HepG2 (cell line): ENCODE results near the gene CDK7. TPM values are rescaled to one million over a fixed set of nuclear protein-coding genes. Genes with fewer than 3 reads are reported as not detected.

Experiments
- ATAC-seq: fragments of 200-7000 bp; cut with Tn5 transposase; 3 replicates; pipeline ENCODE4 v1.9.1; 2020; ENCODE audit warnings: mild to moderate bottlenecking, moderate library complexity
- BruUV-seq: library from RNA; stranded (reverse); fragments of 400-500 nt; replicated peaks from 2 replicates; lab custom pipeline; 2021; lab: Mats Ljungman, UMichigan
- CTCF ChIA-PET: fragments of 300-600 bp; formaldehyde crosslinking; extraction: SDS; loops from one replicate; lab custom pipeline; 2021; ENCODE audit warnings: low total read pairs, inconsistent platforms, low intra/inter-chr PET ratio; lab: Yijun Ruan, JAX
- POLR2A ChIA-PET: fragments of 350-600 bp; sonication (Branson Sonifier 250); formaldehyde crosslinking; loops from one replicate; lab custom pipeline; 2020; ENCODE audit warnings: antibody characterized with exemption, inconsistent platforms; lab: Yijun Ruan, JAX
- DNase-seq: peaks from one replicate; pipeline ENCODE4 v3.0.0-alpha.2; 2015; ENCODE audit warnings: low spot score
- FAIRE-seq: peaks from 3 replicates; lab custom pipeline; 2011; peaks lifted over from hg19 to GRCh38; lab: Jason Lieb, UNC
- H2AFZ ChIP-seq: one replicate; pipeline ENCODE4 v1.6.1; 2011; ENCODE audit warnings: low read length, inconsistent platforms
- H3K27ac ChIP-seq: fragments of 300-600 bp; 3 replicates; pipeline ENCODE4 v1.8.0; 2011; ENCODE audit warnings: mixed run types, mild to moderate bottlenecking, mixed read lengths, low read length, inconsistent platforms; ENCODE audit not compliant: insufficient read depth; ENCODE audit errors: extremely low read length
- H3K27me3 ChIP-seq, 2 experiments: fragments of 200-600 bp in 1 of 2; 2 replicates in 1 of 2; 3 replicates in 1 of 2; pipeline versions ENCODE4 v1.6.0 to v1.8.0; 2011; ENCODE audit warnings: low read length in 2 of 2, mild to moderate bottlenecking in 2 of 2, moderate library complexity in 2 of 2, inconsistent platforms in 1 of 2; ENCODE audit not compliant: insufficient read depth in 2 of 2, control insufficient read depth in 1 of 2
- H3K36me3 ChIP-seq, 2 experiments: fragments of 200-600 bp in 1 of 2; replicated peaks in 1 of 2; 2 replicates in 1 of 2; 3 replicates in 1 of 2; pipeline versions ENCODE4 v1.5.1 to v1.8.0; 2011; ENCODE audit warnings: low read length in 2 of 2, inconsistent platforms in 1 of 2; ENCODE audit not compliant: insufficient read depth in 2 of 2, control insufficient read depth in 1 of 2
- H3K4me1 ChIP-seq: 2 replicates; pipeline ENCODE4 v1.5.1; 2012; ENCODE audit warnings: low read length, inconsistent platforms; ENCODE audit not compliant: insufficient read depth
- H3K4me2 ChIP-seq: 2 replicates; pipeline ENCODE4 v1.6.0; 2011; ENCODE audit warnings: low read depth, low read length, inconsistent platforms
- H3K4me3 ChIP-seq, 3 experiments: fragments of 200-600 bp in 1 of 3; sonication (generic), shearing (Covaris generic) in 1 of 3; replicated peaks in 1 of 3; 2 replicates each; pipeline ENCODE4 v1.5.1; 2011 to 2016; ENCODE audit warnings: low read length in 3 of 3, inconsistent platforms in 2 of 3, low read depth in 2 of 3, mild to moderate bottlenecking in 2 of 3, control low read depth in 1 of 3, mixed read lengths in 1 of 3; ENCODE audit not compliant: insufficient read depth in 1 of 3
- H3K79me2 ChIP-seq: one replicate; pipeline ENCODE4 v1.6.1; 2011; ENCODE audit warnings: low read length, inconsistent platforms; ENCODE audit not compliant: insufficient read depth
- H3K9ac ChIP-seq: 2 replicates; pipeline ENCODE4 v1.6.0; 2011; ENCODE audit warnings: mild to moderate bottlenecking, low read depth, low read length, inconsistent platforms; ENCODE audit not compliant: insufficient read depth
- H3K9me3 ChIP-seq: 2 replicates; pipeline ENCODE4 v1.5.1; 2012; ENCODE audit warnings: mild to moderate bottlenecking, low read length
- H4K20me1 ChIP-seq: 2 replicates; pipeline ENCODE4 v1.6.0; 2011; ENCODE audit warnings: inconsistent platforms, mild to moderate bottlenecking, low read length, moderate library complexity; ENCODE audit not compliant: insufficient read depth
- ADNP ChIP-seq: sonication (generic); formaldehyde crosslinking; IDR thresholded peaks from 2 replicates; pipeline ENCODE4 v1.4.0; 2020; ENCODE audit warnings: missing genetic modification reagents
- CSRNP2 ChIP-seq: sonication (generic); formaldehyde crosslinking; conservative IDR thresholded peaks from 2 replicates; pipeline ENCODE4 v1.8.0; 2022; ENCODE audit warnings: low read depth, missing genetic modification reagents
- PAXIP1 ChIP-seq: sonication (generic); formaldehyde crosslinking; conservative IDR thresholded peaks from 2 replicates; pipeline ENCODE4 v1.4.0; 2020; ENCODE audit warnings: mild to moderate bottlenecking, missing genetic modification reagents, moderate library complexity
- ZBTB33 ChIP-seq: sonication (generic); formaldehyde crosslinking; IDR thresholded peaks from 2 replicates; pipeline ENCODE4 v1.4.0; 2020; ENCODE audit warnings: missing genetic modification reagents
- ZNF879 ChIP-seq: sonication (generic); formaldehyde crosslinking; IDR thresholded peaks from 2 replicates; pipeline ENCODE4 v1.8.1; 2023; ENCODE audit warnings: missing genetic modification reagents
- WGBS: methylation state at CpG from one replicate; pipeline ENCODE4 v1.1.6; 2017; ENCODE audit warnings: low lambda C conversion rate; 5-methylcytosine and 5-hydroxymethylcytosine counted together
- in situ Hi-C: cut with HindIII; loops from 2 replicates; pipeline ENCODE4 v1.10.0; 2017; ENCODE audit warnings: low pct_unique_long_range_greater_than_20kb; ENCODE audit not compliant: extremely low pct_ligation_motif_present
- intact Hi-C: fragments of 100-400 bp; cut with micrococcal nuclease; formaldehyde crosslinking; loops from one replicate; pipeline ENCODE4 v1.10.0; 2022; ENCODE audit not compliant: unreplicated experiment
- polyA plus RNA-seq, 8 experiments: library from polyadenylated mRNA; depleted of rRNA in 3 of 8; stranded (reverse) in 7 of 8; unstranded in 1 of 8; fragments of >200 nt; fragmentation: Illumina TruSeq in 4 of 8; extraction: Trizol in 4 of 8; gene quantifications; 2 replicates each; pipeline versions ENCODE4 v1.2.1 to v1.2.3, GENCODE V29; 2011 to 2016; ENCODE audit warnings: low read depth in 4 of 8, missing spikeins in 1 of 8, mixed read lengths in 1 of 8; ENCODE audit not compliant: insufficient read depth in 1 of 8
- total RNA-seq, 5 experiments: library from RNA; depleted of rRNA; stranded (reverse); fragments of >200 nt; fragmentation: Illumina TruSeq; extraction: Trizol; gene quantifications; 2 replicates each; pipeline ENCODE4 v1.2.3, GENCODE V29; 2016; ENCODE audit warnings: low read depth in 1 of 5

Gene CDK7
- total and polyA plus RNA-seq, 2 of the 13 experiments (the other 11 are each of a cell fraction or from before 2014, with no cell fraction given), result 41.2 to 54.9 TPM

- TF ChIP-seq PAXIP1, result 0 out of 2 replicates have a peak, but pooled peaks have one; percentile 14
These were observed 13.9 kb upstream of the CDK7 start (continued) for GRCh38 chr5:69220833-69221232.

- FAIRE-seq, result no peak
- H3K79me2 ChIP-seq, result peaks cover 16% of the 10 kb centered on the region
- whole genome bisulfite sequencing, result 96% methylated on average over 8 of the region's 8 CpGs
These were observed 10.2 kb upstream of the CDK7 start for GRCh38 chr5:69224520-69224919.

More at GRCh38 chr5:69224520-69224919, 10.2 kb upstream of the CDK7 start:
- ATAC-seq (no peak), DNase-seq (no peak)
- intact Hi-C loops (no loop called here), in situ Hi-C loops (no loop called here)
- Histone ChIP-seq H3K9me3 (no peaks in the 10 kb centered on the region), H2AFZ (no peak overlapping the region), H3K9ac (no peak overlapping the region), H3K4me2 (no peak overlapping the region), H3K36me3 (peaks cover 2 to 11% of the 10 kb centered on the region in 2 experiments; a peak in 4 of 5 replicates), H4K20me1 (no peaks in the 10 kb centered on the region), H3K4me1 (peaks cover 73% of the 10 kb centered on the region), H3K27ac (no peak overlapping the region), H3K4me3 (no peak overlapping the region), H3K27me3 (no peaks in the 10 kb centered on the region; a peak in 1 of 5 replicates)
- no peak for TF ChIP-seq CSRNP2 (CRISPR knock-in tag)
- TF ChIP-seq ZBTB33, result peak; percentile 74; the same call in 1 of the 2 replicates
- no peak for TF ChIP-seq ZNF879 (CRISPR knock-in tag)
- no peak for TF ChIP-seq ADNP (CRISPR knock-in tag)
- no TSS peak for BruUV-seq
- POLR2A ChIA-PET, result no interaction called here
- CTCF ChIA-PET, result no interaction called here
